ENCODE results near the gene WDR73. TPM values are rescaled to one million over a fixed set of nuclear protein-coding genes. Genes with fewer than 3 reads are reported as not detected.
"Not testable (repeated sequence)": the region's sequence is repeated elsewhere in the genome, so short reads cannot be mapped to it uniquely, and the experiment has no call there.

Gene WDR73
- total RNA-seq, 1 experiment from 2014 or later: 42.4 TPM

DNA sequence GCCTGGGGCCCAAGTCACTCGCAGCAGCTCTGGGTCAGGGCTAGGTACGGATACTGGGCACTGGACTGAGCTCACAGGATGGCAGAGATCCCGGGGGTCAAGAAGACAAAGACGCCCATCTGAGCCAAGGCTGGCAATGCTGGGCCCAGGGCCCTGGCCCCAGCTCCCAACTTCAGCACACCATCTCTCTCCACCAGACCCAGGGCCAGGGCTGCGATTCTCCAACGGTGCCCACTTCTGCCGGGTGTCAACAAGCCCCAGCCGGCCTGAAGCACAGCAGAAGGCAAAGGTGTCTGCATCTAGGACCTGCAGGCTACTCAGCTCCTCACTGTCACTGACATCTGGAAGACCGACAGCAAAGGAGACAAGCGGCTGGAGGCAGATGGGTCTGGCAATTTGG lies 8.6 kb downstream of the WDR73 start:
- intact Hi-C loops (cut with micrococcal nuclease; ENCODE audit: unreplicated experiment): no loop called here
- ChIA-PET CTCF (no interaction called here), POLR2A (ENCODE audit: low non-redundant PET) (interaction anchor here (0.5 kb wide), 1 partner anchor 8 kb away, joined by 7 read pairs; no protein-coding TSS in a partner anchor)
- no peak for TF ChIP-seq EZH2 (IDR thresholded peaks at IDR 0.05; ENCODE audit: borderline replicate concordance, low read depth, low read length, poor library complexity, severe bottlenecking)
- TF ChIP-seq, protein P1, sequence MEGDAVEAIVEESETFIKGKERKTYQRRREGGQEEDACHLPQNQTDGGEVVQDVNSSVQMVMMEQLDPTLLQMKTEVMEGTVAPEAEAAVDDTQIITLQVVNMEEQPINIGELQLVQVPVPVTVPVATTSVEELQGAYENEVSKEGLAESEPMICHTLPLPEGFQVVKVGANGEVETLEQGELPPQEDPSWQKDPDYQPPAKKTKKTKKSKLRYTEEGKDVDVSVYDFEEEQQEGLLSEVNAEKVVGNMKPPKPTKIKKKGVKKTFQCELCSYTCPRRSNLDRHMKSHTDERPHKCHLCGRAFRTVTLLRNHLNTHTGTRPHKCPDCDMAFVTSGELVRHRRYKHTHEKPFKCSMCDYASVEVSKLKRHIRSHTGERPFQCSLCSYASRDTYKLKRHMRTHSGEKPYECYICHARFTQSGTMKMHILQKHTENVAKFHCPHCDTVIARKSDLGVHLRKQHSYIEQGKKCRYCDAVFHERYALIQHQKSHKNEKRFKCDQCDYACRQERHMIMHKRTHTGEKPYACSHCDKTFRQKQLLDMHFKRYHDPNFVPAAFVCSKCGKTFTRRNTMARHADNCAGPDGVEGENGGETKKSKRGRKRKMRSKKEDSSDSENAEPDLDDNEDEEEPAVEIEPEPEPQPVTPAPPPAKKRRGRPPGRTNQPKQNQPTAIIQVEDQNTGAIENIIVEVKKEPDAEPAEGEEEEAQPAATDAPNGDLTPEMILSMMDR (conservative IDR thresholded peaks at IDR 0.05; ENCODE audit: low read depth, low read length): no peak
- Histone ChIP-seq H3K27ac (ENCODE audit: low read depth, low read length, poor library complexity, severe bottlenecking) (no peak overlapping the region), H3K9me3 (ENCODE audit: low read depth, low read length, poor library complexity, severe bottlenecking) (no peaks in the 10 kb centered on the region), H3K36me3 (ENCODE audit: insufficient read depth, low read length, poor library complexity, severe bottlenecking) (peaks cover 81% of the 10 kb centered on the region), H3K4me1 (ENCODE audit: insufficient read depth, low read length, poor library complexity, severe bottlenecking) (no peaks in the 10 kb centered on the region), H3K27me3 (replicated peaks; ENCODE audit: insufficient read depth, low read depth, low read length, poor library complexity) (no peaks in the 10 kb centered on the region), H3K4me3 (ENCODE audit: low read depth, low read length, poor library complexity, severe bottlenecking) (no peak overlapping the region)
- no peak for DNase-seq (ENCODE audit: low spot score)
- no TSS peak for BruUV-seq (replicated peaks)

DNA sequence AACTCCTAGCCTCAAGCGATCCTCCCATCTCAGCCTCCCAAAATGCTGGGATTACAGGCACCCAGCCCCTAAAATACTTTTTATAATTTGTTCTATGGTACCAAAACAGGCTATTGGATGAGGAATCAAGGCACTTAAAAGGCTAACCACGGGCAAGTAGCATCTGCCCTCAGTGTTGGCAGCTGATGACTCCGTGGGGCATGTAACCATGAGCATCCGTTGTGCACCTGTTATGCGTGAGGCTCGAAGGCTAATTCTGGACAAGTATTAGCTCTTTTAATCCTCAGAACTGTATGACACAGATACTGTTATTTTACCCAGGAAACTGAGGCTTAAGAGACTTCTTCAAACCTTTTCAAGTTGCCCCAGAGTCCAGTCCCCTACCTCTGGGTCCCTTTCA lies 10.2 kb downstream of the WDR73 start:
- intact Hi-C loops (cut with micrococcal nuclease; ENCODE audit: unreplicated experiment): no loop called here
- DNase-seq (ENCODE audit: low spot score): no peak
- Histone ChIP-seq H3K4me1 (ENCODE audit: insufficient read depth, low read length, poor library complexity, severe bottlenecking) (no peaks in the 10 kb centered on the region), H3K27ac (ENCODE audit: low read depth, low read length, poor library complexity, severe bottlenecking) (no peak overlapping the region), H3K4me3 (ENCODE audit: low read depth, low read length, poor library complexity, severe bottlenecking) (no peak overlapping the region), H3K9me3 (ENCODE audit: low read depth, low read length, poor library complexity, severe bottlenecking) (no peaks in the 10 kb centered on the region), H3K36me3 (ENCODE audit: insufficient read depth, low read length, poor library complexity, severe bottlenecking) (peaks cover 86% of the 10 kb centered on the region), H3K27me3 (replicated peaks; ENCODE audit: insufficient read depth, low read depth, low read length, poor library complexity) (no peaks in the 10 kb centered on the region)
- TF ChIP-seq, protein P1 (conservative IDR thresholded peaks at IDR 0.05; ENCODE audit: low read depth, low read length): no peak
- no peak for TF ChIP-seq EZH2 (IDR thresholded peaks at IDR 0.05; ENCODE audit: borderline replicate concordance, low read depth, low read length, poor library complexity, severe bottlenecking)
- BruUV-seq (replicated peaks): no TSS peak
- POLR2A ChIA-PET (ENCODE audit: low non-redundant PET): no interaction called here
- CTCF ChIA-PET: no interaction called here

DNA sequence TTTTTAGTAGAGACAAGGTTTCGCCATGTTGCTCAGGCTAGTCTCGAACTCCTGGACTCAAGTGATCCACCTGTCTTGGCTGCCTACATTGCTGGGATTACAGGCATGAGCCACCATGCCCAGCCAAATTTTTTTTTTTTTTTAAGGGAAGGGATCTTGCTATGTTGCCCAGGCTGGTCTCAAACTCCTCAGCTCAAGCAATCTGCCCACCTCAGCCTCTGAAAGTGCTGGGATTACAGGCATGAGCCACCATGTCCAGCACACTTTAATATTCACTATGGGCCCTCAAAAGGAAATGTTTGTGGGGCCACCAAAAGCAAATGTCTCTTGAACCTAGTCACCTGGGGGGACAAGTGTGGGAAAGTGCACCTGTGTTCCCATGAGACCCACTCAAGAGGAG lies 11.4 kb downstream of the WDR73 start:
- intact Hi-C loops (cut with micrococcal nuclease; ENCODE audit: unreplicated experiment); BruUV-seq (replicated peaks); H3K9me3 ChIP-seq (ENCODE audit: low read depth, low read length, poor library complexity, severe bottlenecking); H3K27me3 ChIP-seq (replicated peaks; ENCODE audit: insufficient read depth, low read depth, low read length, poor library complexity); H3K27ac ChIP-seq (ENCODE audit: low read depth, low read length, poor library complexity, severe bottlenecking); POLR2A ChIA-PET (ENCODE audit: low non-redundant PET); DNase-seq (ENCODE audit: low spot score); H3K4me3 ChIP-seq (ENCODE audit: low read depth, low read length, poor library complexity, severe bottlenecking); CTCF ChIA-PET; H3K4me1 ChIP-seq (ENCODE audit: insufficient read depth, low read length, poor library complexity, severe bottlenecking): not testable (repeated sequence)
- H3K36me3 ChIP-seq (ENCODE audit: insufficient read depth, low read length, poor library complexity, severe bottlenecking): peaks cover 79% of the 10 kb centered on the region

DNA sequence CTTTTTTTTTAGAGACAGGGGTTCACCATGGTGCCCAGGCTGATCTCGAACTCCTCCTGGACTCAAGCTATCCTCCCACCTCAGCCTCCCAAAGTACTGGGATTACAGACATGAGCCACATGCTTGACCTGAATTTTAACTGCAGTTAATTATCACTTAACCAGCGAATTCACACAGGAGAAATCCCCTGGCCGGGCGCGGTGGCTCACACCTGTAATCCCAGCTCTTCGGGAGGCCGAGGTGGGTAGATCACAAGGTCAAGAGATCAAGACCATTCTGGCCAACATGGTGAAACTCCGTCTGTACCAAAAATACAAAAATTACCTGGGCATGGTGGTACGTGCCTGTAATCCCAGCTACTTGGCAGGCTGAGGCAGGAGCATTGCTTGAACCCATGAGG lies 12.2 kb downstream of the WDR73 start:
- DNase-seq (ENCODE audit: low spot score); H3K27ac ChIP-seq (ENCODE audit: low read depth, low read length, poor library complexity, severe bottlenecking); H3K4me3 ChIP-seq (ENCODE audit: low read depth, low read length, poor library complexity, severe bottlenecking); CTCF ChIA-PET; BruUV-seq (replicated peaks); H3K9me3 ChIP-seq (ENCODE audit: low read depth, low read length, poor library complexity, severe bottlenecking); intact Hi-C loops (cut with micrococcal nuclease; ENCODE audit: unreplicated experiment); POLR2A ChIA-PET (ENCODE audit: low non-redundant PET); H3K27me3 ChIP-seq (replicated peaks; ENCODE audit: insufficient read depth, low read depth, low read length, poor library complexity); H3K4me1 ChIP-seq (ENCODE audit: insufficient read depth, low read length, poor library complexity, severe bottlenecking): not testable (repeated sequence)
- peaks cover 71% of the 10 kb centered on the region for H3K36me3 ChIP-seq (ENCODE audit: insufficient read depth, low read length, poor library complexity, severe bottlenecking)
